ENCODE data around the gene GCK.

GCK gene

DNA sequence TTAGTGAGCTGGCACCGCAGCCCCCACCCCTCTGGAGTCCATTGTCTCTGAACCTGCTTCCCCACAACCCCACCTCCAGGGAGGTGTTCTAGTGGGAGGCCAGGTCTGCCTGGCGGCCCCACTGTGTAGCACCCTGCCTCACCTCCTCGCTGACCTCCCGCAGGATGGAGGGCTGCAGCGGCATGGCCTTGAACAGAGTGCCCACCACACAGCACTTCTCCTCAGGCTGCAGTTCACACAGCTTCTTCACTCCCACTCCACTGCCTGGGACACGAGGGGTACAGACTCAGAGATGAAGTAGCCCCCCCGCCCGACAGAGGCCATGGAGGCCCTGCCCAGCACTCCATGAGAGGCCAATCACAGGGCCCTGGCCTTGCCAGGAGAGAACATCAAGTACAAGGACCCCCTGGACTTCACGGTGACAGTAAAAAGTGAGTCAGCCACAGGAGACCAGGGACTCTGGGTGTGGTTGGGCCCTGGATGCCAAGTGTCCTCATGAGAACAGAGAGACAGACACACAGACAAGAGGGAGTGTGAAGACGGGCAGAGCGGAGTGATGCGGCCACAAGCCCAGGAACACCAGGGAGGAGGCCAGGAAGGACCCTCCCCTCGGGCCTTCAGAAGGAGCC is 71.3 kb downstream of the GCK start:
- no peak for DNase-seq (ENCODE audit: low spot score)

DNA sequence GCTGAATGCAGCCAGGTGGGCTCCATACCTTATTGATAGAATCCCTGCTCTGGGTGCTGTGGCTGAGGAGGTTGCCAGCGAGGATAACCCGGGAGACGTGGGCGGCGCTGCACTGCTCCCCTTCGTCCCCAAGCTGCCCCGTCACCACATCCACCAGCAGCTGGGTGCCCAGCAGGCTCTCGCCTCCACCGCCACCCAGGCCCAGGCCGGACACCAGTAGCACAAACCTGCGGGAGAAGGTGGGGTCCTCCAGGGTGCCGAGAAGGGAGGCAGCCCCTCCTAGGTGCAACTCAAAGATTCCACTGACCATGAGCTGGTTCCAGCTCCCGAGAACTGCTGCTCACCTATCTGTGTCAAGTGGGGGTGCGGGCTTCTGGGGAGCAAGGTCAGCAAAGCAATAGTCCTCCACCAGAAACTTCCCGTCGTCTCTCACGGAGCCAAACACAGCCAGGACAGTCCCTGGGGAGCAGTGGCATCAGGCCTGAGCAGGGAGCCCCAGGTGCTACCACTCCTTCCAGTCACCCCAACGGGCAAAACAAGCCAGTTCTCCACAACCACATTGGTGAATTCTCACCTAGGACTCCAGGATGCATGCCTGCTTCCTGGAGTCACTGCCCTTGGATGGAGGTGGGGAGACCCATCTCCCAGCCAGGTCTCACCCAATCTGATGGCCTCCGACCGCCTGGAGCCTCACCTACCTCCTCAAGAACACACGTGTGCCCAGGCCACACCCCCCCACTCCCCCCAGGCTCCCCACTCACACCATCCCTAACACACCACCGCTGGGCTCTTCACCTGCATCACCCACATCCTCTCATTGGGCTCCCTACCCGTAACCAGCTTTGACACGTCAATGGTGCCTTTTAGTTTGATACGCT is 72.2 kb downstream of the GCK start:
- DNase-seq (ENCODE audit: low spot score), result no peak

DNA sequence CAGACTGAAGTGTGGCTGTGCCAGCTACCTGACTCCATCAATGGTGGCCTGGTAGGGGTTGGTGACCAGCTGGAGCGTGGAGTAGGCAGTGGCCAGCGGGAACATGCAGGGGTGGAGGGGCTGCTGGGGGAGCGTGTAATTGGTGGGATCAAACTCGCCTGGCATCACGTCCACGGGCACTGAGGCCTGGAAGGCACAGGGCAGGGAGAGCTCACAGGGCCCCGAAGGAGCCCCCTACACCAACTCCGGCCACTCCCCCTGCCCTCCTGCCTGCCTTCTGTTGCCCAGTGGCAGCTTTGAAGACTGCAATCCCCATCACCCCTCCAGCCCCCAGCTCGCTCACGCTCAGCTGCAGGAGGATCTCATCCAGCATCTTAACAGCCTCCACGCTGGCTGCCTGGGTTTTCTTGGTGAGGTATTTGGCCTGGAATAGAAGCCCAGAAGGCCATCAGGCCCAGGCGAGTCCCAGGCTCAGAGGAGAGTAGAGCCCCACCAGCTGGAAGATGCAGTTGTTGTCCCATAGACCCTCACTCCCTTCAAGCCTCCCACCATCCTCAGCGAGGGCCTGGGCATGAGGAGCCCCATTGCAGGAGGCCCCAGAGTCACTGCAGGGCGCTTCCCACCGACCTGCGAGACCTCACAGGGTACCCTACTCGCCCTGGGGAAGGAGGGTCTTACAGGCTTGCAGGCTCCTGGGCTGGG is 73.0 kb downstream of the GCK start:
- DNase-seq (ENCODE audit: low spot score), result no peak

DNA sequence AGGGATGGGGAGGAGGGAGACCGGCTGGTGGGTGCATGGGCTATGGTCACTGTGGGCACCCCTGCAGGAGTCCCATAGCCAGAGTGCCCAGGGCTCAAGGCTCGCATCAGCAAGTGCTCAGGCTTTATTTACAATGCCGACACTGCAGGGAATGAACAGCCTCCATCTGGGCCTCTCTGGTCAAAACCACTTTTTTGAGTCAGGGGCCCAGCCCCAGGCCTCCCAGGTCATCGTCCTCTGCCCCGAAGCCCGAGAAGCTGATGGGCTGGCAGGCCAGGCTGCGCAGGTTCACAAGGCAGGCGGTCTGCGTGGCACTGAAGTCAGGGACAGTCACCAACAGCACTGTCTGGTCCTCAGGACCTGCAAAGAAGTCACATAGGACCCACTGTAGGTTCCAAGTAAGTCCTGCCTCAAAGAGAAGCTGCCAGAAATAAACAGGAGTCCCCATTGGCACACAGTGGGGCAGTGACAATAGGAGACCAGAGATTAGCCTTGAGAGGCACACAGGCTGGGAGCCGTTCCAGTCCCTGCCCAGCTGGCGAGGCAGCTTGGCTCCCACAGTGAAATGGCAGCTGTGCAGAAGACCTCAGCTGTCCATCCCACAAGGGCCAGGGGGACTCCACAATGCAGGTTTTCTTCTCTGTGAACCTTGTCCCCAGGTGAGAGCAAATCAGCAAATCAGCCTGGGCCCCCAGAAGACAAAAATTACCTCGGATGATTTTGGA is 74.5 kb downstream of the GCK start:
- peak; percentile 47 for DNase-seq (ENCODE audit: low spot score)

DNA sequence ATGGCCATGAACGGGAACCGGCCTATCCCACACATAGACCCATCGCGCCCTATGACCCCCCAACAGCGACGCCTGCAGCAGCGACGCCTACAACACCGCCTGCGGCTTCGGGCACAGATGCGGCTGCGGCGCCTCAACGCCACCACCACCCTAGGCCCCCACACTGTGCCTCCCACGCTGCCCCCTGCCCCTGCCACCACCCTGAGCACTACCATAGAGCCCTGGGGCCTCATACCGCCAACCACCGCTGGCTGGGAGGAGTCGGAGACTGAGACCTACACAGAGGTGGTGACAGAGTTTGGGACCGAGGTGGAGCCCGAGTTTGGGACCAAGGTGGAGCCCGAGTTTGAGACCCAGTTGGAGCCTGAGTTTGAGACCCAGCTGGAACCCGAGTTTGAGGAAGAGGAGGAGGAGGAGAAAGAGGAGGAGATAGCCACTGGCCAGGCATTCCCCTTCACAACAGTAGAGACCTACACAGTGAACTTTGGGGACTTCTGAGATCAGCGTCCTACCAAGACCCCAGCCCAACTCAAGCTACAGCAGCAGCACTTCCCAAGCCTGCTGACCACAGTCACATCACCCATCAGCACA is 75.4 kb downstream of the GCK start:
- DNase-seq (ENCODE audit: low spot score), result no peak

DNA sequence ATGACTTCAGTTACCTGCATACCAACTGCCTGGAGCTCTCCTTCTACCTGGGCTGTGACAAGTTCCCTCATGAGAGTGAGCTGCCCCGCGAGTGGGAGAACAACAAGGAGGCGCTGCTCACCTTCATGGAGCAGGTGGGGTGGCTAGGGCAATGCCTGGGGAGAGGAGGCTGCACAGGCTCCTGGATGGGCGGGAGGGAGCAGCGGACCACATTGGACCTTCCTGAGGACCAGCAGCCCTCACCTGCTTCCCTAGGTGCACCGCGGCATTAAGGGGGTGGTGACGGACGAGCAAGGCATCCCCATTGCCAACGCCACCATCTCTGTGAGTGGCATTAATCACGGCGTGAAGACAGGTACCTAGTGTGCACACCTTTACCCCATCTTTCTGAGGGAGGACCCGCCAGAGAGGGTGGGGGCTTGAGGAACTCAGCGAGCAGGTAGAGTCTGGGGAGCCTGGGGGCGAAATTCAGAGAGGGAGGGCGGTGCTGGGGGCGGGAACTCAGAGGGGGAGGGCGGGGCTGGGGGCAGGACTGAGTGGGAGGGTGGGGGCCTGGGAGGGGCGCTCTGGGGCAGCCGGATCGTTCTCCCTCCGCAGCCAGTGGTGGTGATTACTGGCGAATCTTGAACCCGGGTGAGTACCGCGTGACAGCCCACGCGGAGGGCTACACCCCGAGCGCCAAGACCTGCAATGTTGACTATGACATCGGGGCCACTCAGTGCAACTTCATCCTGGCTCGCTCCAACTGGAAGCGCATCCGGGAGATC is 76.1 kb downstream of the GCK start:
- DNase-seq (ENCODE audit: low spot score), result no peak

DNA sequence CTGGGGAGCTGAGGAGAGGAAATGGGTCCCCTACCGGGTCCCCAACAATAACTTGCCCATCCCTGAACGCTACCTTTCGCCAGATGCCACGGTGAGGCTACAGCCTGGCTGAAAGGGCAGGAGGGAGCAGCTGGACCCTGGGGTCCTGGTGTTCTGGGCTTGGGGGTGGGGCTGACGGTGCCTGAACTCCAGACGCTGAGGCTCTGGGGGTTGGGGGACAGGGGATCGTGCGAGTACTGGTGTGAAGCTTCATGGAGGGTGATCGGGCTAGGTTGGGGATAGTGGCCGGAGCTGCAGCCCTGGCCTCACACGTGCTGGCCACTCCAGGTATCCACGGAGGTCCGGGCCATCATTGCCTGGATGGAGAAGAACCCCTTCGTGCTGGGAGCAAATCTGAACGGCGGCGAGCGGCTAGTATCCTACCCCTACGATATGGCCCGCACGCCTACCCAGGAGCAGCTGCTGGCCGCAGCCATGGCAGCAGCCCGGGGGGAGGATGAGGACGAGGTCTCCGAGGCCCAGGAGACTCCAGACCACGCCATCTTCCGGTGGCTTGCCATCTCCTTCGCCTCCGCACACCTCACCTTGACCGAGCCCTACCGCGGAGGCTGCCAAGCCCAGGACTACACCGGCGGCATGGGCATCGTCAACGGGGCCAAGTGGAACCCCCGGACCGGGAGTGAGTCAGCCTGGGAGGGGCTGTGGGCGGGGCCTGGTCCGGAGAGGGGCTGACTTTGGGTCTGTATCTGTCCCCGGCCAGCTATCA is 76.8 kb downstream of the GCK start:
- DNase-seq (ENCODE audit: low spot score), result no peak

DNA sequence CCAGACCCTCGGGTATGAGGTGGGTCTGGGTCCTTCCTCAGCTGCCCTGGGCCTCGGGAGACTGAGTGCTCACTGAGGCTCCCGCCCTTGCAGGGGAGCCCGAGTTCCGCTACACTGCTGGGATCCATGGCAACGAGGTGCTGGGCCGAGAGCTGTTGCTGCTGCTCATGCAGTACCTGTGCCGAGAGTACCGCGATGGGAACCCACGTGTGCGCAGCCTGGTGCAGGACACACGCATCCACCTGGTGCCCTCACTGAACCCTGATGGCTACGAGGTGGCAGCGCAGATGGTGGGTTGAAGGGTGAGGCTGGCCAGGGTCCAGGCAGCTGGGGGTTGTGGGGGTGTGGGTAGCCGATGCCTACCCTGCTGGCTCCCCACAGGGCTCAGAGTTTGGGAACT is 77.5 kb downstream of the GCK start:
- peak; percentile 30 for DNase-seq (ENCODE audit: low spot score)

DNA sequence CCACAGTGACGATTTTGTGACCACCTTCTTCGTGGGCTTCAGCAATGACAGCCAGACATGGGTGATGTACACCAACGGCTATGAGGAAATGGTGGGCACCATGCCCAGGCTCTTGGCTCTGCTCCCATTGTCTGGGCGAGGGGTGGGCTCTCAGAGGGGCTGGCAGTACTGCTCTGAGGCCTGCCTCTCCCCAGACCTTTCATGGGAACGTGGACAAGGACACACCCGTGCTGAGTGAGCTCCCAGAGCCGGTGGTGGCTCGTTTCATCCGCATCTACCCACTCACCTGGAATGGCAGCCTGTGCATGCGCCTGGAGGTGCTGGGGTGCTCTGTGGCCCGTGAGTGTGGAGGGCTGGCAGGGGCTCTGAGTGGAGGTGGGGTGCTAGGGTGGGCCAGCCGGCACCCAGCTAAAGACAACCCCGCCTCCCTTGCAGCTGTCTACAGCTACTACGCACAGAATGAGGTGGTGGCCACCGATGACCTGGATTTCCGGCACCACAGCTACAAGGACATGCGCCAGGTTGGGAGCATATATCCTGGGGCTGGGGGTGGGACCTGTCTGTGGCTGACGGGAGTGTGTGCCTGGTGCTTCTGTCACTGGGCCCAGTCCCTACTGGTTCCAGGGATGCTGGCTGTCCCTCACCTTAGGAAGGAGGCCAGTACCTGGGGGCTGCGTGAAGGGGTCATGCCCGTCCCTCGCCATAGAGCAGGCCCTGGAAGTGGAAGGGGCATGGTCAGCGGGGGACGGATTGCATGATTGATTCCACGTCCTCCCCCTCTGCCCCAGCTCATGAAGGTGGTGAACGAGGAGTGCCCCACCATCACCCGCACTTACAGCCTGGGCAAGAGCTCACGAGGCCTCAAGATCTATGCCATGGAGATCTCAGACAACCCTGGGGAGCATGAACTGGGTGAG is 78.3 kb downstream of the GCK start:
- DNase-seq (ENCODE audit: low spot score), result no peak

DNA sequence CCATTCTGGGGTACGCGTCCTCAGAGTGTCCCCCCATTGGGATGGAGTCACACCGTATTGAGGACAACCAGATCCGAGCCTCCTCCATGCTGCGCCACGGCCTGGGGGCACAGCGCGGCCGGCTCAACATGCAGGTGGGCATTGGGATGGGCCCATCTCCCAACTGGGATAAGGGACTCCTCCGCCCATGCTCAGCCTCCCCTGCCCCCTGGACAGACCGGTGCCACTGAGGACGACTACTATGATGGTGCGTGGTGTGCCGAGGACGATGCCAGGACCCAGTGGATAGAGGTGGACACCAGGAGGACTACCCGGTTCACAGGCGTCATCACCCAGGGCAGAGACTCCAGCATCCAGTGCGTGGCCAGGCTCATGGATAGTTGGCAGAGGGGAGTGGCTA is 79.2 kb downstream of the GCK start:
- no peak for DNase-seq (ENCODE audit: low spot score)

DNA sequence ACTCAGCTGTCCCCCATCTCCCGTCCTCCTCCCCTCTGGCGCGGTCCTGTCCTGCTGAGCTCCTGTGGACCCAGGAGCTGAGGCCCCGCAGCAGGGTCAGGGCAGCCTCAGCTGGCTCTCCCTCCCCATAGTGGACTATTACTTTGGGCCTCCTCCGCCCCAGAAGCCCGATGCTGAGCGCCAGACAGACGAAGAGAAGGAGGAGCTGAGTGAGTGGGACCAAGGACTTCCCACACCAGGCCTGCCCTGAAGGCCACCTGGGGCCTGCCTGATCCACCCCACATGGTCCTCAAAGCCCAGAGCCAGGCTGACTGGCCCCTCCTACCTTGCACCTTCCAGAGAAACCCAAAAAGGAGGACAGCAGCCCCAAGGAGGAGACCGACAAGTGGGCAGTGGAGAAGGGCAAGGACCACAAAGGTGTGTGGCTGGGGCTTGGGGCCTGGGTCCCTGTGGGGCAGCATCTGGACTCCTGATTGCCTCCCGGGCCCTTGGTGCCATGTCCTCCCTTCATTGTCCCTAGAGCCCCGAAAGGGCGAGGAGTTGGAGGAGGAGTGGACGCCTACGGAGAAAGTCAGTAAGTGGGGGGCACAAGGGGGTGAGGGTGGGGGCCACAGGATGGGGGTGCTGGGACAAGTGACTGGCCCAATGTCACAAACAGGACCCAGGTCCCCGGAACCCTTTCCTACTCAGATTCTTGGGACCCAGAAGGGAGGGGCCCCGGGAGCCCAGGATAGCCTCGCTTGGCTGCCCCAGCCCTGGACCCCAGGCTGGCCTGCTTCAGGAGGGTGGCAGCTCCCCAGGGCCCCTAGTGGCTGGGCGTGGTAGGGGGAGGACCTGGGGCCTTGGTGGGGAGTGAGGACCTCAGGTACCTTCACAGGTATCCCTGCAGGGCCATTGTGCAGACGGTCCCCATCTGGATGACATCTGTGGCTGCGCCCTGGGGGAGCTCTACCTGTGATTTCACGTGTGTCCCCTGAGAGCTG is 80.2 kb downstream of the GCK start:
- no peak for DNase-seq (ENCODE audit: low spot score)

DNA sequence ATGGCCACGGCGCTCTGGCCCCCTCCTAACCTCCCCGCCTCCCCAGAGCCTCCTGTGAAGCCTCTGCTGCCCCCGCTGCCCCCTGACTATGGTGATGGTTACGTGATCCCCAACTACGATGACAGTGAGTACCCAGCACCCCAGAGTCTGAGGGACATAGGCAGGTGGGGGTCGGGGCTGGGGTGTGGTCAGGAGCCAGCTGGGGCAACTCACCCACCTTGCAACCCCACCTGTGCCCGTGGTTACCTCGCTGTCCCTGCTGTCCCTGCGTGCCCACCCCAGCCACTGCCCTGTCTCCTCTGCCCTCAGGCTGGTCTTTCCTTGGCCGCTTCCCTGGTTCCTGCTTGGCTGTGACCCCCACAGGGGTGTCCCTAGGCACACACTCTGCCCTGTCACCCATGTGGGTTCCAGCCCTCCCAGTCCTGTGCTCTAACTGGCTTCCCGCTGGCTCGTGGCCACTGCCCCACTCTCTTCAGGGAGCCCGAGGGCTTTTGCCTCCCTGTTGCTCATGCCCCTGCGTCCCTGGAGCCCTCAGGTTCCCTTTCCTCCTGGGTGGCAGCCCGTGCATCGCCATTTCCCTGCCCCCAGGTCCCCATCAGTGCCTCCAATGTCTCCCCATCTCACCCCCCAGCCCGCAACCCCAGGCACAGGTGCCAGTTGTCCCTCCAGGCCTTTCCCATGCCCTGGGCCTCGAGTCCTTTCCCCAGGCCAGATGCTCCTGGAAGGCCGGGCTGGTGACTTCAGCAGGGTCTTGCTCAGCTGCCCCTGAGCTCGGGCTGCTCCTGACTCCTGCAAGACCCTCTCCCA is 81.1 kb downstream of the GCK start:
- no peak for DNase-seq (ENCODE audit: low spot score)

DNA sequence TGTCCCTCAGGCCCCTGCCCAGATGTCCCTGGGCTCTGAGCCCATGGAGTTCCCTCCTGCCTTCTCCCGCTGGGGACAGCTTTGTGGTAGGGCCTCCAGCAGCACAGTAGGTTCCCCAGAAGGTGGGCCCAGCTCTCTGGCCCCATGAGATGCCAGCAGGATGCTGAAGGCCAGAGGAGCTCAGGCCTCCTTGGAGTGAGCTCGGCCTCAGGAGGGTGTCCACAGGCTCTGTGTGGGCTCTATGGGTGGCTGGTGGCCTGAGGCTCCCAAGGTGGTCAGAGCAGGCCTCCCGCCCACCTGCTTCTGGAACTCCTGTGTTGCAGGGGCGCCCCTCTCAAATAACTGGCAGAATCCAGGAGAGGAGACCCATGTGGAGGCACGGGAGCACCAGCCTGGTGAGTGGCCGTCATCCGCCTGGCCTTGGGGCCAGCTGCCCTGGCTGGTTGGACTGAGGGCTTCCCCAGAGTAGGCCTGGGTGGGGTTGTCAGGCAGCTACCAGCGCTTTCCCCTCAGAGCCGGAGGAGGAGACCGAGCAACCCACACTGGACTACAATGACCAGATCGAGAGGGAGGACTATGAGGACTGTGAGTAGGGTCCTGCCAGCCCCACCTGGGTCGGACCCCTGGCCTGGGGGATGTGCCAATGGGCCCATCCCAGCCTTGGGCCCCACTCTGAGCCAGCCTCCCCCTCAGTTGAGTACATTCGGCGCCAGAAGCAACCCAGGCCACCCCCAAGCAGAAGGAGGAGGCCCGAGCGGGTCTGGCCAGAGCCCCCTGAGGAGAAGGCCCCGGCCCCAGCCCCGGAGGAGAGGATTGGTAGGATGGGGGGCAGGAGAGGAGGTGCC is 81.9 kb downstream of the GCK start:
- no peak for DNase-seq (ENCODE audit: low spot score)

DNA sequence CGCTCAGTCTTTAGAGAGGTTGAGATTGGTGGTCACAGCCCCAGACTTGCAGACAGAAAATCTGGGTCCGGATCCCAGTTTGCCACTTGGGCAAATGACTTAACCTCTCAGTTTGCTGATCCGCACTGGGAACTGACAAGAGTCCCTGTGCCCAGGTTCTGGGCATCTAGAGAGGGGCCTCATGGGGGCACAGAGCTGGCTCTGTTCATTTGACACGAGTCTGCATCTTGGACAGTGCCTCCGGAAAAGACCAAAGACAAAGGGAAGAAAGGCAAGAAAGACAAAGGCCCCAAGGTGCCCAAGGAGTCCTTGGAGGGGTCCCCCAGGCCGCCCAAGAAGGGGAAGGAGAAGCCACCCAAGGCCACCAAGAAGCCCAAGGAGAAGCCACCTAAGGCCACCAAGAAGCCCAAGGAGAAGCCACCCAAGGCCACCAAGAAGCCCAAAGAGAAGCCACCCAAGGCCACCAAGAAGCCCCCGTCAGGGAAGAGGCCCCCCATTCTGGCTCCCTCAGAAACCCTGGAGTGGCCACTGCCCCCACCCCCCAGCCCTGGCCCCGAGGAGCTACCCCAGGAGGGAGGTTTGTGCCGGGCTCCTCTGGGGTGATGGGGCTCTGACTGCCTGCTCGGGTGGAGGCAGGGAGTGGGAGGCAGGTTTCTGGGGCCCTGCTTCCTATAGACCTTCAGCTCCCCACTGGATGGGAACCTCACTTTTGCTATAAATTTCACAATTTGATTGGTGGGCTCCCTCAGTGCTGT is 82.8 kb downstream of the GCK start:
- no peak for DNase-seq (ENCODE audit: low spot score)

DNA sequence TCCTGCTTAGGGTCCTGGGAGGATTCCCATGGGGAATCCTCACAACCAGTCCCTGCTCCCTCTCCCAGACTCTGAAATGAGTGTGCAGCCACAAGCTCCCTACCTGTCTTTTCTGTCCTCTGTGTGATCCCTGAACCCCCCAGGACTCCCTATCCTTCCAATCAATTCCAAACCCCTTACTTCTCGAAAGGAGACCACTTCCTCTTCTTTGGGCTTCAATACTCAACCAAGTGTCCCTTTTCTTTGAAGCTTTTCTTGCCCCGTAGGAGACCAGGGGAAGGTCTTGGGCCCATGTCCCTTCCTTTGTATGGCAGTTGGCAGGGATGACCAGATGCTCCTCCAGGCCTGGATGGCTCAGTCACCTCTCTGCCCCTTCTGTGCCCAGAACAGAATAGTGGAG is 83.4 kb downstream of the GCK start:
- DNase-seq (ENCODE audit: low spot score), result no peak

All from cerebellar cortex (tissue), 1 donor.